Measurements from ENCODE around the gene LSM2. TPM values are rescaled to one million over a fixed set of nuclear protein-coding genes. Genes with fewer than 3 reads are reported as not detected.

The LSM2 gene
- total and polyA plus RNA-seq, 2 donors (not counting 1 experiment from before 2014, with no cell fraction given): 52.4 to 57.4 TPM

GRCh38 chr6:31836474-31837368, 30.0 kb upstream of the LSM2 start:
- H3K79me2 ChIP-seq (ENCODE audit: control insufficient read depth, insufficient read depth, low read length): peaks cover 40% of the 10 kb centered on the region
- H3K27ac ChIP-seq (ENCODE audit: low read length in 2 of 2): peak overlapping the region; percentile 51 to 98
- 53% methylated on average over 4 of the region's 12 CpGs for WGBS (ENCODE audit: insufficient coverage)
- peak; percentile 49 for DNase-seq
- H3K27me3 Mint-ChIP-seq: no peaks in the 10 kb centered on the region
- H3K9me3 Mint-ChIP-seq (ENCODE audit: insufficient read depth): no peaks in the 10 kb centered on the region
- no peaks in the 10 kb centered on the region for H3K9me3 ChIP-seq (ENCODE audit: control extremely low read depth in 1 of 3, control insufficient read depth in 2 of 3, insufficient read depth in 1 of 3, low read length in 2 of 3)
- CTCF ChIA-PET: interaction anchor here (0.7 to 2.4 kb wide), 3 partner anchors 26 to 238 kb away, joined by 3 to 6 read pairs (median 3); partner anchors contain the start of gene NEU1
- H3K4me3 Mint-ChIP-seq: peak overlapping the region; percentile 87
- H4K20me1 ChIP-seq (ENCODE audit: control insufficient read depth, insufficient read depth, low read length, poor library complexity, severe bottlenecking): peaks cover 13% of the 10 kb centered on the region
- H3K4me2 ChIP-seq (replicated peaks; ENCODE audit: low read depth, low read length, poor library complexity, severe bottlenecking): peak overlapping the region; percentile 73
- TF ChIP-seq CTCF (IDR thresholded peaks at IDR 0.05) (no peak), EZH2 (IDR thresholded peaks at IDR 0.05; ENCODE audit: borderline replicate concordance, insufficient read depth, low read depth, low read length, poor library complexity, severe bottlenecking) (no peak)
- H3K36me3 ChIP-seq (replicated peaks in 1 of 2; ENCODE audit: control extremely low read depth in 1 of 2, control insufficient read depth in 1 of 2, extremely low read depth in 1 of 2, insufficient read depth in 2 of 2, low read length in 1 of 2): peaks cover 4 to 43% of the 10 kb centered on the region in 2 experiments
- H3K4me1 ChIP-seq (ENCODE audit: control insufficient read depth in 2 of 2, insufficient read depth in 2 of 2, low read length in 2 of 2): peaks cover 36 to 58% of the 10 kb centered on the region in 2 donors
- H3K9ac ChIP-seq (ENCODE audit: low read length): peak overlapping the region; percentile 90
- no peak for ATAC-seq (ENCODE audit: low read depth)
- H2AFZ ChIP-seq (ENCODE audit: insufficient read depth, low read depth, low read length, poor library complexity, severe bottlenecking): peak overlapping the region; percentile 90
- POLR2A ChIA-PET: interaction anchor here (0.6 to 1.2 kb wide), 4 partner anchors 20 to 257 kb away, joined by 4 to 7 read pairs (median 6); no protein-coding TSS in a partner anchor
- H3K27me3 ChIP-seq (replicated peaks in 1 of 4; ENCODE audit: control extremely low read depth in 1 of 4, control insufficient read depth in 3 of 4, insufficient read depth in 4 of 4, low read length in 3 of 4): no peaks in the 10 kb centered on the region
- H3K4me1 Mint-ChIP-seq: peaks cover 44% of the 10 kb centered on the region
- intact Hi-C loops (cut with micrococcal nuclease): loop anchor here (10.0 kb wide), 1 partner anchor 138 kb away; the partner anchor contains the start of gene DXO
- peak overlapping the region; percentile 95 for H3K27ac Mint-ChIP-seq
- H3K4me3 ChIP-seq (ENCODE audit: control extremely low read depth in 1 of 5, extremely low read depth in 1 of 5, insufficient read depth in 1 of 5, low read depth in 2 of 5, low read length in 4 of 5): peak overlapping the region in 4 of 5 experiments; percentile 34 to 95 (median 90)
